Measurements from ENCODE around the gene BID. TPM values are rescaled to one million over a fixed set of nuclear protein-coding genes. Genes with fewer than 3 reads are reported as not detected.

BID gene
- total and polyA plus RNA-seq, 2 of the 8 experiments (the other 6 are each of a cell fraction or from before 2014, with no cell fraction given), result 39.3 to 114 TPM

DNA sequence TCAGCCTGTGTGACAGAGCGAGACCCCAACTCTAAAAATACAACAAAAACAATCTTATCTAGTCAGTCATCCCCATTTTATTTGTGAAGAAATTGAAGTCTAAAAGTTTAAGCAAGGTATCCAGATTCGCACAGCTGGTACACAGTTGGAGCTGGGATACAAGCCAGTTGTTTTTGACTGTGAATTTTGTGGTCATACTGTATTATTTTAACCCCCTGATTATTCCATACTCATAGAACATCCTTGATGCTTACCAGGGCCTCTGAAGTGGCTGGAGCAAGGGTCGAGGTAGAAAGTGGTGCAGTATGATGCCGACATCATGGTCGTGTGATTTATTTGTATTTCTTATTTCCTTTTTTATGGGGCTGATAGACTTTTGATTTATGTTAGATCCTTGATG, 50.0 kb downstream of the BID start:
- H3K56ac ChIP-seq (replicated peaks; ENCODE audit: insufficient read length, low read depth, low read length), result no peak overlapping the region
- WGBS, 2 experiments (ENCODE audit: extremely low coverage in 1 of 2, insufficient coverage in 1 of 2, insufficient read length in 1 of 2, insufficient replicate concordance in 2 of 2, low coverage in 1 of 2, low lambda C conversion rate in 2 of 2, missing lambda C conversion rate in 1 of 2), result 92% methylated on average over 5 of the region's 5 CpGs; no CpG with 5 or more reads in 1 of the 2 experiments
- no peak overlapping the region for H2BK12ac ChIP-seq (ENCODE audit: low read depth, low read length)
- no peak overlapping the region for H3K14ac ChIP-seq (ENCODE audit: insufficient read length)
- ChIA-PET POLR2A (ENCODE audit: partially characterized antibody) (no interaction called here), CTCF (ENCODE audit: partially characterized antibody) (interaction anchor here (1.0 kb wide), 2 partner anchors 49 to 61 kb away, joined by 3 read pairs; no protein-coding TSS in a partner anchor)
- no peak overlapping the region for H3K18ac ChIP-seq (ENCODE audit: extremely low read depth, low read length)
- no peaks in the 10 kb centered on the region for H3K4me1 ChIP-seq (replicated peaks in 1 of 4; ENCODE audit: control insufficient read depth in 3 of 4, insufficient read depth in 4 of 4, low read length in 3 of 4)
- H3K27me3 ChIP-seq (replicated peaks in 1 of 4; ENCODE audit: control insufficient read depth in 3 of 4, extremely low read depth in 1 of 4, insufficient read depth in 3 of 4, low read length in 3 of 4), result no peaks in the 10 kb centered on the region
- H3K9ac ChIP-seq (replicated peaks in 1 of 4; ENCODE audit: extremely low read depth in 1 of 4, low read depth in 3 of 4, low read length in 3 of 4), result no peak overlapping the region
- no peak overlapping the region for H2BK5ac ChIP-seq (ENCODE audit: low read depth, low read length)
- H2AFZ ChIP-seq (ENCODE audit: low read length), result no peak overlapping the region
- H3K79me2 ChIP-seq (ENCODE audit: control insufficient read depth in 1 of 2, insufficient read depth in 2 of 2, low read length in 2 of 2), result no peaks in the 10 kb centered on the region
- no peak overlapping the region for H2BK120ac ChIP-seq (replicated peaks; ENCODE audit: low read depth, low read length)
- peaks cover 0 to 5% (median 3%) of the 10 kb centered on the region in 4 experiments; a peak in 4 of 8 replicates for H3K36me3 ChIP-seq (ENCODE audit: control insufficient read depth in 2 of 4, insufficient read depth in 4 of 4, low read length in 3 of 4)
- no peak overlapping the region for H4K91ac ChIP-seq (replicated peaks; ENCODE audit: insufficient read length, low read length)
- no peak overlapping the region for H3K23ac ChIP-seq (ENCODE audit: insufficient read length)
- H2AK5ac ChIP-seq (ENCODE audit: low read depth, low read length), result no peak overlapping the region
- no peaks in the 10 kb centered on the region for H3K23me2 ChIP-seq (ENCODE audit: low read depth, low read length)
- DNase-seq (ENCODE audit: low read depth in 1 of 2, low spot score in 2 of 2), result no peak
- no peak overlapping the region for H3K27ac ChIP-seq (ENCODE audit: low read depth, low read length)
- H2BK15ac ChIP-seq (ENCODE audit: low read length), result no peak overlapping the region
- no peaks in the 10 kb centered on the region for H4K20me1 ChIP-seq (replicated peaks in 1 of 2; ENCODE audit: control insufficient read depth in 1 of 2, insufficient read depth in 2 of 2, low read length in 2 of 2)
- H2BK20ac ChIP-seq (ENCODE audit: low read length), result no peak overlapping the region
- H4K8ac ChIP-seq (ENCODE audit: extremely low read depth, insufficient read depth, low read length), result no peak overlapping the region
- no peak overlapping the region for H3K4ac ChIP-seq (replicated peaks; ENCODE audit: insufficient read length, low read depth, low read length)
- TF ChIP-seq POU5F1 (IDR thresholded peaks at IDR 0.05; ENCODE audit: low read depth, low read length), result no peak
- H4K5ac ChIP-seq (ENCODE audit: insufficient read length, low read depth, low read length), result no peak overlapping the region
- no peak overlapping the region for H3K4me2 ChIP-seq (ENCODE audit: insufficient read depth in 1 of 2, low read depth in 2 of 2, low read length in 2 of 2)
- H3K9me3 ChIP-seq (ENCODE audit: insufficient read depth in 2 of 2, low read depth in 1 of 2, low read length in 1 of 2), result no peaks in the 10 kb centered on the region
- no peak for FAIRE-seq
- H3K79me1 ChIP-seq (ENCODE audit: low read depth, low read length), result no peaks in the 10 kb centered on the region; the same call in 1 of the 2 replicates
- no peak overlapping the region for H3K4me3 ChIP-seq (ENCODE audit: extremely low read depth in 1 of 4, insufficient read depth in 2 of 4, low read depth in 3 of 4, low read length in 4 of 4)
